Measurements from ENCODE around the gene ADGRB2. TPM values are rescaled to one million over a fixed set of nuclear protein-coding genes. Genes with fewer than 3 reads are reported as not detected.

The ADGRB2 gene
- total RNA-seq, 1 experiment from 2014 or later: 34.8 TPM

- no peaks in the 10 kb centered on the region for H3K9me3 ChIP-seq (ENCODE audit: control insufficient read depth, insufficient read depth, low read depth, low read length)
- TF ChIP-seq CTCF (IDR thresholded peaks at IDR 0.05): no peak
- no peak for ATAC-seq
- CTCF ChIA-PET: no interaction called here
- no peak for DNase-seq (ENCODE audit: low read depth, low spot score)
- H3K4me3 ChIP-seq (ENCODE audit: low read depth in 2 of 2, low read length in 2 of 2): no peak overlapping the region
- no TSS peak for BruUV-seq (replicated peaks)
- in situ Hi-C loops (cut with HindIII; ENCODE audit: low pct_unique_long_range_greater_than_20kb, low sequenced_read_pairs) (no loop called here), intact Hi-C loops (cut with micrococcal nuclease; ENCODE audit: unreplicated experiment) (no loop called here)
- no peak overlapping the region for H3K27ac ChIP-seq (ENCODE audit: low read length)
- no peaks in the 10 kb centered on the region for H3K27me3 ChIP-seq (ENCODE audit: control insufficient read depth, insufficient read depth, low read length)
- H3K4me1 ChIP-seq (ENCODE audit: control insufficient read depth, insufficient read depth, low read length): no peaks in the 10 kb centered on the region
- no peaks in the 10 kb centered on the region for H3K36me3 ChIP-seq (ENCODE audit: control insufficient read depth, insufficient read depth, low read length)
- POLR2A ChIA-PET: no interaction called here
Observed at GRCh38 chr1:31809698-31810097, 45.6 kb upstream of the ADGRB2 start.

- Histone ChIP-seq H3K27ac (ENCODE audit: low read length) (no peak overlapping the region), H3K4me3 (ENCODE audit: low read depth in 2 of 2, low read length in 2 of 2) (no peak overlapping the region), H3K27me3 (ENCODE audit: control insufficient read depth, insufficient read depth, low read length) (no peaks in the 10 kb centered on the region), H3K36me3 (ENCODE audit: control insufficient read depth, insufficient read depth, low read length) (no peaks in the 10 kb centered on the region), H3K4me1 (ENCODE audit: control insufficient read depth, insufficient read depth, low read length) (no peaks in the 10 kb centered on the region), H3K9me3 (ENCODE audit: control insufficient read depth, insufficient read depth, low read depth, low read length) (no peaks in the 10 kb centered on the region)
- ATAC-seq (no peak), DNase-seq (ENCODE audit: low read depth, low spot score) (no peak)
- CTCF ChIA-PET: no interaction called here
- intact Hi-C loops (cut with micrococcal nuclease; ENCODE audit: unreplicated experiment) (no loop called here), in situ Hi-C loops (cut with HindIII; ENCODE audit: low pct_unique_long_range_greater_than_20kb, low sequenced_read_pairs) (no loop called here)
- no peak for TF ChIP-seq TCF7L2 (IDR thresholded peaks at IDR 0.05; ENCODE audit: low read depth, low read length)
- no peak for TF ChIP-seq CTCF (IDR thresholded peaks at IDR 0.05)
- TF ChIP-seq REST (IDR thresholded peaks at IDR 0.05; ENCODE audit: insufficient read depth in 1 of 2, low read depth in 2 of 2, low read length in 1 of 2): no peak
- TF ChIP-seq SIN3A (IDR thresholded peaks at IDR 0.05; ENCODE audit: borderline replicate concordance, insufficient read depth, low read depth, low read length): no peak
- no peak for TF ChIP-seq POLR2AphosphoS5 (IDR thresholded peaks at IDR 0.05; ENCODE audit: low read depth, low read length)
- no TSS peak for BruUV-seq (replicated peaks)
- POLR2A ChIA-PET: no interaction called here
Observed at GRCh38 chr1:31807273-31808048, 43.3 kb upstream of the ADGRB2 start.
